H1 (cell line): ENCODE results near the gene QSOX2. TPM values are rescaled to one million over a fixed set of nuclear protein-coding genes. Genes with fewer than 3 reads are reported as not detected.

Experiments used
- EZH2 ChIP-seq: fragments of 200-600 bp; sonication (generic); IDR thresholded peaks from 2 replicates; pipeline ENCODE4 v1.7.1; 2012; ENCODE audit warnings: low read depth, mild to moderate bottlenecking, moderate library complexity, low read length, inconsistent platforms; ENCODE audit not compliant: severe bottlenecking
- POLR2A ChIP-seq, 2 experiments: IDR thresholded peaks; 1 replicate in 1 of 2; 2 replicates in 1 of 2; pipeline ENCODE4 v1.6.1; 2011; ENCODE audit warnings: low read depth in 2 of 2, low read length in 2 of 2, mild to moderate bottlenecking in 2 of 2; ENCODE audit errors: control extremely low read depth in 1 of 2
- SAP30 ChIP-seq: fragments of 300-600 bp; sonication (generic); IDR thresholded peaks from 2 replicates; pipeline ENCODE4 v1.7.1; 2012; ENCODE audit warnings: low read length, moderate library complexity, mild to moderate bottlenecking, inconsistent platforms; ENCODE audit not compliant: insufficient read depth, insufficient replicate concordance
- TCF12 ChIP-seq: IDR thresholded peaks from 2 replicates; pipeline ENCODE4 v1.6.1; 2011; ENCODE audit warnings: low read depth, mild to moderate bottlenecking, low read length
- polyA plus RNA-seq, 7 experiments: library from polyadenylated mRNA; depleted of rRNA in 3 of 7; stranded (reverse) in 5 of 7; unstranded in 2 of 7; fragments of >200 nt in 5 of 7; fragments of 200-250 nt in 2 of 7; gene quantifications; 1 replicate in 5 of 7; 2 replicates in 1 of 7; 4 replicates in 1 of 7; pipeline versions ENCODE4 v1.2.1 to v1.2.3, GENCODE V29; 2011 to 2013; ENCODE audit warnings: missing spikeins in 2 of 7, mixed read lengths in 2 of 7
- total RNA-seq: library from RNA; stranded (reverse); fragmentation: NEBNext Ultra II Directional; extraction: Animal tissue kit (Norgen Biotek cat#: 25700); gene quantifications from 2 replicates; pipeline ENCODE4 v1.2.1, GENCODE V29; 2021

Gene QSOX2
- total and polyA plus RNA-seq, 2 of the 8 experiments (the other 6 are each of a cell fraction or from before 2014, with no cell fraction given), result 18.0 to 28.6 TPM

- TF ChIP-seq SAP30 (no peak), POLR2A (IDR thresholded peaks at IDR 0.05; ENCODE audit: control extremely low read depth in 1 of 2, low read depth in 2 of 2, low read length in 2 of 2) (no peak), TCF12 (no peak), EZH2 (no peak)
These were observed 3.6 kb upstream of the QSOX2 start (continued) for GRCh38 chr9:136248951-136249876.
